HG03039 (cell line): ENCODE data around the gene TAC4.

ENCODE experiments used
- ATAC-seq: cut with Tn5 transposase; IDR thresholded peaks from one replicate; pipeline ENCODE4 v1.9.1; 2021; ENCODE audit warnings: mild to moderate bottlenecking, moderate library complexity; ENCODE audit not compliant: unreplicated experiment

Gene TAC4

GRCh38 chr17:49815761-49816281 is 32.0 kb downstream of the TAC4 start:
- no peak for ATAC-seq

- no peak for ATAC-seq
Observed at GRCh38 chr17:49814781-49815529, 32.9 kb downstream of the TAC4 start.

GRCh38 chr17:49809056-49809455 is 38.8 kb downstream of the TAC4 start:
- no peak for ATAC-seq

- ATAC-seq, result no peak
Observed at GRCh38 chr17:49798738-49799137, 49.1 kb downstream of the TAC4 start.

GRCh38 chr17:49798182-49798581 is 49.7 kb downstream of the TAC4 start:
- no peak for ATAC-seq

- ATAC-seq, result no peak
Observed at GRCh38 chr17:49795372-49795771, 52.5 kb downstream of the TAC4 start.

- ATAC-seq, result no peak
Observed at GRCh38 chr17:49793309-49793708, 54.6 kb downstream of the TAC4 start.

GRCh38 chr17:49789243-49789578 is 58.7 kb downstream of the TAC4 start:
- no peak for ATAC-seq

GRCh38 chr17:49788478-49789242 is 59.2 kb downstream of the TAC4 start, which contains the start of gene KAT7:
Gene KAT7 (plus strand): TSS chr17:49788681. CDS start chr17:49788835, 154 bp downstream.
- ATAC-seq, result peak; percentile 90
